Fibroblast of lung (primary cell): ENCODE data around the gene IGFN1. TPM values are rescaled to one million over a fixed set of nuclear protein-coding genes. Genes with fewer than 3 reads are reported as not detected.

ENCODE experiments used
- DNase-seq, 2 donors: peaks; one replicate each; pipeline versions ENCODE4 v3.0.0 to v3.0.0-alpha.2; 2010; ENCODE audit warnings: low read depth in 2 of 2
- H2AFZ ChIP-seq: 2 replicates; pipeline ENCODE4 v1.5.1; 2012; ENCODE audit warnings: low read length, control low read depth, inconsistent platforms
- H3K27ac ChIP-seq: 2 replicates; pipeline ENCODE4 v1.5.1; 2011; ENCODE audit warnings: low read length, control low read depth; ENCODE audit not compliant: insufficient read depth
- H3K27me3 ChIP-seq: 2 replicates; pipeline ENCODE4 v1.5.1; 2011; ENCODE audit warnings: mild to moderate bottlenecking, low read length; ENCODE audit not compliant: control insufficient read depth, insufficient read depth
- H3K36me3 ChIP-seq: 2 replicates; pipeline ENCODE4 v1.5.1; 2011; ENCODE audit warnings: low read length; ENCODE audit not compliant: control insufficient read depth, insufficient read depth
- H3K4me1 ChIP-seq: 2 replicates; pipeline ENCODE4 v1.5.1; 2011; ENCODE audit warnings: low read length; ENCODE audit not compliant: control insufficient read depth, insufficient read depth; ENCODE audit errors: extremely low read depth
- H3K4me2 ChIP-seq: 2 replicates; pipeline ENCODE4 v1.5.1; 2011; ENCODE audit warnings: low read length, control low read depth; ENCODE audit not compliant: insufficient read depth; ENCODE audit errors: extremely low read depth
- H3K4me3 ChIP-seq, 4 experiments: fragments of 200-600 bp in 1 of 4; sonication (generic) in 1 of 4; replicated peaks in 1 of 4; 2 replicates each; pipeline ENCODE4 v1.5.1; 2011 to 2016; ENCODE audit warnings: low read length in 4 of 4, low read depth in 3 of 4, mild to moderate bottlenecking in 3 of 4, control low read depth in 2 of 4, inconsistent platforms in 1 of 4, mixed read lengths in 1 of 4; ENCODE audit not compliant: insufficient read depth in 1 of 4; ENCODE audit errors: control extremely low read depth in 1 of 4
- H3K79me2 ChIP-seq: 2 replicates; pipeline ENCODE4 v1.5.1; 2012; ENCODE audit warnings: mild to moderate bottlenecking, low read length, inconsistent platforms; ENCODE audit not compliant: control insufficient read depth, insufficient read depth
- H3K9ac ChIP-seq: 2 replicates; pipeline ENCODE4 v1.5.1; 2011; ENCODE audit warnings: mild to moderate bottlenecking, low read length, control low read depth; ENCODE audit not compliant: insufficient read depth
- H3K9me3 ChIP-seq: 2 replicates; pipeline ENCODE4 v1.5.1; 2012; ENCODE audit warnings: low read depth, low read length; ENCODE audit not compliant: control insufficient read depth, insufficient read depth
- H4K20me1 ChIP-seq: 2 replicates; pipeline ENCODE4 v1.5.1; 2011; ENCODE audit warnings: low read length; ENCODE audit not compliant: control insufficient read depth, insufficient read depth; ENCODE audit errors: extremely low read depth
- CTCF ChIP-seq, 2 donors: IDR thresholded peaks in 1 of 2; conservative IDR thresholded peaks in 1 of 2; 1 replicate in 1 of 2; 2 replicates in 1 of 2; pipeline ENCODE4 v1.5.1; 2011 to 2012; ENCODE audit warnings: low read length in 2 of 2, control low read depth in 1 of 2, inconsistent platforms in 1 of 2, low read depth in 1 of 2, mild to moderate bottlenecking in 1 of 2
- EZH2 ChIP-seq: IDR thresholded peaks from 2 replicates; pipeline ENCODE4 v1.5.1; 2012; ENCODE audit warnings: low read length, control low read depth, mild to moderate bottlenecking; ENCODE audit errors: missing control alignments
- polyA plus RNA-seq, 2 donors: library from polyadenylated mRNA; depleted of rRNA in 1 of 2; stranded (reverse) in 1 of 2; unstranded in 1 of 2; fragments of >200 nt; gene quantifications; 2 replicates each; pipeline ENCODE4 v1.2.1, GENCODE V29; 2011 to 2012; ENCODE audit warnings: missing spikeins in 1 of 2
- total RNA-seq: library from RNA; depleted of rRNA; stranded (reverse); fragments of >200 nt; gene quantifications from 2 replicates; pipeline ENCODE4 v1.2.1, GENCODE V29; 2014

The IGFN1 gene
- total and polyA plus RNA-seq, 2 donors (not counting 1 experiment from before 2014, with no cell fraction given): 0.17 TPM; not detected in 1

- Histone ChIP-seq H3K4me1 (peaks cover 5% of the 10 kb centered on the region), H2AFZ (no peak overlapping the region), H3K79me2 (no peaks in the 10 kb centered on the region), H3K9me3 (no peaks in the 10 kb centered on the region), H4K20me1 (no peaks in the 10 kb centered on the region), H3K36me3 (no peaks in the 10 kb centered on the region), H3K27me3 (no peaks in the 10 kb centered on the region), H3K27ac (no peak overlapping the region), H3K4me2 (no peak overlapping the region), H3K9ac (no peak overlapping the region), H3K4me3 (no peak overlapping the region)
- no peak for TF ChIP-seq CTCF (conservative IDR thresholded peaks at IDR 0.05 in 1 of 2, IDR thresholded peaks at IDR 0.05 in 1 of 2; ENCODE audit: low read depth in 1 of 2, low read length in 2 of 2)
- no peak for TF ChIP-seq EZH2
- DNase-seq: no peak
Measured at GRCh38 chr1:201172326-201172725, 18.3 kb upstream of the IGFN1 start.

GRCh38 chr1:201172999-201173610 lies 17.5 kb upstream of the IGFN1 start:
- Histone ChIP-seq H3K4me1 (peaks cover 5% of the 10 kb centered on the region), H3K79me2 (no peaks in the 10 kb centered on the region), H3K9ac (no peak overlapping the region), H4K20me1 (no peaks in the 10 kb centered on the region), H3K4me3 (no peak overlapping the region), H3K27ac (no peak overlapping the region), H2AFZ (no peak overlapping the region), H3K27me3 (no peaks in the 10 kb centered on the region), H3K9me3 (no peaks in the 10 kb centered on the region), H3K36me3 (no peaks in the 10 kb centered on the region), H3K4me2 (no peak overlapping the region)
- TF ChIP-seq EZH2 (no peak), CTCF (conservative IDR thresholded peaks at IDR 0.05 in 1 of 2, IDR thresholded peaks at IDR 0.05 in 1 of 2; ENCODE audit: low read depth in 1 of 2, low read length in 2 of 2) (no peak)
- DNase-seq: peak in 1 of 2 donors; percentile 42

GRCh38 chr1:201173736-201174135 lies 16.9 kb upstream of the IGFN1 start:
- Histone ChIP-seq H2AFZ (no peak overlapping the region), H3K27me3 (no peaks in the 10 kb centered on the region), H3K27ac (no peak overlapping the region), H3K4me3 (no peak overlapping the region), H3K9ac (no peak overlapping the region), H3K4me1 (peaks cover 5% of the 10 kb centered on the region), H3K9me3 (no peaks in the 10 kb centered on the region), H4K20me1 (no peaks in the 10 kb centered on the region), H3K4me2 (no peak overlapping the region), H3K79me2 (no peaks in the 10 kb centered on the region), H3K36me3 (no peaks in the 10 kb centered on the region)
- TF ChIP-seq CTCF (conservative IDR thresholded peaks at IDR 0.05 in 1 of 2, IDR thresholded peaks at IDR 0.05 in 1 of 2; ENCODE audit: low read depth in 1 of 2, low read length in 2 of 2) (no peak), EZH2 (no peak)
- no peak for DNase-seq
